Vagina (tissue), 2 donors: ENCODE results near the gene RNF227.

Source experiments
- POLR2A ChIP-seq, 2 donors: fragments of 450-650 bp; IDR thresholded peaks; one replicate each; pipeline ENCODE4 v1.6.1; 2017; ENCODE audit warnings: antibody characterized with exemption in 2 of 2, mild to moderate bottlenecking in 2 of 2, moderate library complexity in 2 of 2
- TF ChIP-seq, protein P1 (sequence below), 3 experiments: fragments of 450-650 bp in 2 of 3; fragments of 200-600 bp in 1 of 3; sonication (generic) in 1 of 3; IDR thresholded peaks; one replicate each; pipeline ENCODE4 v1.5.1; 2017 to 2019; ENCODE audit warnings: antibody characterized with exemption in 3 of 3, mild to moderate bottlenecking in 2 of 3, moderate library complexity in 2 of 3

DNA sequence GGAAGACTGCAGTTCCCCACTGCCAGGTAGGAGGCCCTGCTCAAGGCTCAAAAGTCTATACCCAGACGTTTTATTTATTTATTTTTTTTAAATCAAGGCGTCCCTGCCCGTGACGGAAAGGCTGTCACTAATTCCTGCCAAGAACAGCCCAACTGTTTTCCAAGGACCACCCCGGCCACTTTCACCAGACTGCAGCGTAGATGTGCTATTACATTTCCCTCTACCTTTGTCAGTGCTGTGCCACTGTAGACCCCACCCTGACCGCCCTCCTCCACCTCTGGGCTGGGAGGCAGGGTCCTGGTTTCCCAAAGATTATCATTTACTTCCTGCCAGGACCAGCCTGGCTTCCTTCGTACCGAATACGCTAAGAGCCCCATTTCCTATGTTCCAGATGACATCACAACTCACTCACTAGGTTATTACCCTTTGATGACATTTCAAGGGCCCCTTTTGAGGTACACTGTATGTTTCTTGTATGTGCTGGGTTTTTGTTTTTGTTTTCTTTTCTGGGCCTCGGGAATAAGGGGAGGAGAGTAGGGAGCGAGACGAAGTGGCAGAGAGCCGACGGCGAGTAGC is 6.3 kb upstream of the RNF227 start:
- TF ChIP-seq, protein P1, sequence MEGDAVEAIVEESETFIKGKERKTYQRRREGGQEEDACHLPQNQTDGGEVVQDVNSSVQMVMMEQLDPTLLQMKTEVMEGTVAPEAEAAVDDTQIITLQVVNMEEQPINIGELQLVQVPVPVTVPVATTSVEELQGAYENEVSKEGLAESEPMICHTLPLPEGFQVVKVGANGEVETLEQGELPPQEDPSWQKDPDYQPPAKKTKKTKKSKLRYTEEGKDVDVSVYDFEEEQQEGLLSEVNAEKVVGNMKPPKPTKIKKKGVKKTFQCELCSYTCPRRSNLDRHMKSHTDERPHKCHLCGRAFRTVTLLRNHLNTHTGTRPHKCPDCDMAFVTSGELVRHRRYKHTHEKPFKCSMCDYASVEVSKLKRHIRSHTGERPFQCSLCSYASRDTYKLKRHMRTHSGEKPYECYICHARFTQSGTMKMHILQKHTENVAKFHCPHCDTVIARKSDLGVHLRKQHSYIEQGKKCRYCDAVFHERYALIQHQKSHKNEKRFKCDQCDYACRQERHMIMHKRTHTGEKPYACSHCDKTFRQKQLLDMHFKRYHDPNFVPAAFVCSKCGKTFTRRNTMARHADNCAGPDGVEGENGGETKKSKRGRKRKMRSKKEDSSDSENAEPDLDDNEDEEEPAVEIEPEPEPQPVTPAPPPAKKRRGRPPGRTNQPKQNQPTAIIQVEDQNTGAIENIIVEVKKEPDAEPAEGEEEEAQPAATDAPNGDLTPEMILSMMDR (IDR thresholded peaks at IDR 0.05): no peak
- TF ChIP-seq POLR2A (IDR thresholded peaks at IDR 0.05): no peak
